OCI-LY1 (cell line): ENCODE results near the gene WIPF3.
"Not testable (repeated sequence)": the region's sequence is repeated elsewhere in the genome, so short reads cannot be mapped to it uniquely, and the experiment has no call there.

Experiments
- EZH2 ChIP-seq: fragments of 200-600 bp; sonication (generic), shearing (Covaris generic); IDR thresholded peaks from 2 replicates; pipeline ENCODE4 v1.8.0; 2017; ENCODE audit warnings: borderline replicate concordance, mixed run types, mild to moderate bottlenecking, antibody characterized with exemption, low read length, moderate library complexity, mixed read lengths
- TF ChIP-seq, protein P1 (sequence below): fragments of 200-600 bp; sonication (generic), shearing (Covaris generic); IDR thresholded peaks from 2 replicates; pipeline ENCODE4 v1.5.1; 2017; ENCODE audit warnings: mild to moderate bottlenecking, antibody characterized with exemption, low read length, moderate library complexity, mixed read lengths

DNA sequence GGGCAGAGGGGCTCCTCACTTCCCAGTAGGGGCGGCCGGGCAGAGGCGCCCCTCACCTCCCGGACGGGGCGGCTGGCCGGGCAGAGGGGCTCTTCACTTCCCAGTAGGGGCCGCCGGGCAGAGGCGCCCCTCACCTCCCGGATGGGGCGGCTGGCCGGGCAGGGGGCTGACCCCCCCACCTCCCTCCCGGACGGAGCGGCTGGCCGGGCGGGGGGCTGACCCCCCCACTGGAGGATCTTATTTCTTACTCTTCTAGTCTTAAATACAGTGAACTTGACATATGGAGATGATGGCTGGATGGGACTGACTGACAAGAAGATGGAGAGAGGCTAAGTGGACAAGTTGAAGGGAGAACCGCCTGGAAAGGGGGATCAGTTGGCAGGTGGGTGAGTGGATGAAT lies 155.3 kb downstream of the WIPF3 start:
- TF ChIP-seq, protein P1, sequence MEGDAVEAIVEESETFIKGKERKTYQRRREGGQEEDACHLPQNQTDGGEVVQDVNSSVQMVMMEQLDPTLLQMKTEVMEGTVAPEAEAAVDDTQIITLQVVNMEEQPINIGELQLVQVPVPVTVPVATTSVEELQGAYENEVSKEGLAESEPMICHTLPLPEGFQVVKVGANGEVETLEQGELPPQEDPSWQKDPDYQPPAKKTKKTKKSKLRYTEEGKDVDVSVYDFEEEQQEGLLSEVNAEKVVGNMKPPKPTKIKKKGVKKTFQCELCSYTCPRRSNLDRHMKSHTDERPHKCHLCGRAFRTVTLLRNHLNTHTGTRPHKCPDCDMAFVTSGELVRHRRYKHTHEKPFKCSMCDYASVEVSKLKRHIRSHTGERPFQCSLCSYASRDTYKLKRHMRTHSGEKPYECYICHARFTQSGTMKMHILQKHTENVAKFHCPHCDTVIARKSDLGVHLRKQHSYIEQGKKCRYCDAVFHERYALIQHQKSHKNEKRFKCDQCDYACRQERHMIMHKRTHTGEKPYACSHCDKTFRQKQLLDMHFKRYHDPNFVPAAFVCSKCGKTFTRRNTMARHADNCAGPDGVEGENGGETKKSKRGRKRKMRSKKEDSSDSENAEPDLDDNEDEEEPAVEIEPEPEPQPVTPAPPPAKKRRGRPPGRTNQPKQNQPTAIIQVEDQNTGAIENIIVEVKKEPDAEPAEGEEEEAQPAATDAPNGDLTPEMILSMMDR, result not testable (repeated sequence)
- TF ChIP-seq EZH2, result not testable (repeated sequence)
